GM10248 (cell line): Measurements from ENCODE around the gene TET2.

Source experiments
- CTCF ChIA-PET: fragments of 300-600 bp; sonication (Branson Sonifier 250); formaldehyde crosslinking; extraction: SDS; loops from one replicate; lab custom pipeline; 2021; ENCODE audit warnings: antibody characterized with exemption; lab: Yijun Ruan, JAX
- POLR2A ChIA-PET: fragments of 350-650 bp; sonication (Branson Sonifier 250); formaldehyde crosslinking; extraction: SDS; loops from one replicate; lab custom pipeline; 2020; ENCODE audit warnings: antibody characterized with exemption; lab: Yijun Ruan, JAX
- DNase-seq: peaks from one replicate; pipeline ENCODE4 v3.0.0; 2012; ENCODE audit errors: extremely low spot score
- CTCF ChIP-seq: IDR thresholded peaks from 2 replicates; pipeline ENCODE4 v1.5.1; 2012; ENCODE audit warnings: mild to moderate bottlenecking, low read depth; ENCODE audit errors: extremely low read depth, missing control alignments, control extremely low read depth

Gene TET2

GRCh38 chr4:105327956-105328355, 181.3 kb downstream of the TET2 start:
- no peak for DNase-seq
- POLR2A ChIA-PET = no interaction called here
- CTCF ChIA-PET = interaction anchor here (0.8 to 2.4 kb wide), 7 partner anchors 11 to 145 kb away, joined by 3 to 9 read pairs (median 3); partner anchors contain the start of gene PPA2
- TF ChIP-seq CTCF = no peak

- DNase-seq = no peak
- POLR2A ChIA-PET = no interaction called here
- no peak for TF ChIP-seq CTCF
- CTCF ChIA-PET = interaction anchor here (0.8 to 1.0 kb wide), 2 partner anchors 12 to 65 kb away, joined by 3 to 4 read pairs; no protein-coding TSS in a partner anchor
Observed at GRCh38 chr4:105329081-105329480, 182.4 kb downstream of the TET2 start.
